Heart right ventricle (tissue), 16 donors: ENCODE measurements around the gene FAM219B. TPM values are rescaled to one million over a fixed set of nuclear protein-coding genes. Genes with fewer than 3 reads are reported as not detected.

Experiments
- ATAC-seq, 8 donors: fragments of 200-7000 bp; cut with Tn5 transposase; one replicate each; pipeline ENCODE4 v1.9.1; 2020; ENCODE audit warnings: mild to moderate bottlenecking in 8 of 8, moderate library complexity in 8 of 8, moderate number of reproducible peaks in 1 of 8
- DNase-seq, 2 donors: peaks; one replicate each; pipeline ENCODE4 v3.0.0-alpha.2; 2020
- H3K27ac ChIP-seq, 10 donors: fragments of 200-600 bp; sonication (generic) in 2 of 10; one replicate each; pipeline versions ENCODE4 v1.5.0 to v1.8.0; 2020 to 2022; ENCODE audit warnings: mild to moderate bottlenecking in 3 of 10
- H3K27me3 ChIP-seq, 7 donors: fragments of 200-600 bp; one replicate each; pipeline ENCODE4 v1.8.0; 2021 to 2022; ENCODE audit warnings: mild to moderate bottlenecking in 2 of 7
- H3K36me3 ChIP-seq, 9 donors: fragments of 200-600 bp; sonication (generic) in 1 of 9; one replicate each; pipeline versions ENCODE4 v1.5.0 to v1.8.0; 2020 to 2022; ENCODE audit warnings: mild to moderate bottlenecking in 2 of 9
- H3K4me1 ChIP-seq, 9 donors: fragments of 200-600 bp; sonication (generic) in 1 of 9; one replicate each; pipeline versions ENCODE4 v1.5.0 to v1.8.0; 2020 to 2022; ENCODE audit warnings: mild to moderate bottlenecking in 4 of 9
- H3K4me3 ChIP-seq, 10 donors: fragments of 200-600 bp; sonication (generic) in 2 of 10; one replicate each; pipeline versions ENCODE4 v1.5.0 to v1.8.0; 2020 to 2022; ENCODE audit warnings: mild to moderate bottlenecking in 7 of 10, moderate library complexity in 2 of 10
- H3K9me3 ChIP-seq, 11 donors: fragments of 200-600 bp in 10 of 11; sonication (generic) in 2 of 11; one replicate each; pipeline versions ENCODE4 v1.5.0 to v1.8.0; 2013 to 2022; ENCODE audit warnings: mild to moderate bottlenecking in 2 of 11, control low read depth in 1 of 11, moderate library complexity in 1 of 11
- WGBS, 2 donors: extraction: QIAGEN DNeasy Blood & Tissue Kit; methylation state at CpG; one replicate each; pipeline ENCODE4 v1.1.7; 2013; ENCODE audit warnings: inconsistent platforms in 1 of 2; 5-methylcytosine and 5-hydroxymethylcytosine counted together
- intact Hi-C, 10 donors: fragments of 100-400 bp; cut with DNase I; formaldehyde crosslinking; loops; one replicate each; pipeline versions ENCODE4 v1.11.1 to v1.14.2; 2022
- long read RNA-seq, 3 donors: library from polyadenylated mRNA; unstranded; transcript quantifications; one replicate each; pipeline ENCODE4 v2.0.0, GENCODE V29; 2020 to 2021
- polyA plus RNA-seq, 2 donors: library from polyadenylated mRNA; stranded (reverse); fragments of 200-250 nt; gene quantifications; one replicate each; pipeline ENCODE4 v1.2.3, GENCODE V29; 2013
- total RNA-seq, 10 donors: library from RNA; stranded (reverse); fragmentation: NEBNext Ultra II Directional in 3 of 10; extraction: Animal tissue kit (Norgen Biotek cat#: 25700) in 3 of 10; gene quantifications; one replicate each; pipeline versions ENCODE4 v1.2.1 to v1.2.4, GENCODE V29; 2021 to 2023
- TF ChIP-seq, protein P1 (sequence below), 9 donors: fragments of 200-600 bp; sonication (generic) in 2 of 9; IDR thresholded peaks; one replicate each; pipeline versions ENCODE4 v1.5.0 to v1.8.0; 2021 to 2022; ENCODE audit warnings: antibody characterized with exemption in 9 of 9, mild to moderate bottlenecking in 5 of 9, moderate library complexity in 1 of 9
- donor health status: Arrhythmogenic right ventricular cardiomyopathy.
- donor health status: ischemic (EF 13 %, LVEDD 7.1; RV severe dilation, severe dysfunction).
- donor health status: healthy with polysubstance abuse.
- donor health status: DM: no; HTN: yes; CAD: no.
- donor health status: DM: no; HTN: no; CAD: no.
- donor health status: ischemic (EF 25% LVEDD 6.9; RV normal size, moderate dysfunction).
- donor health status: ischemic (EF 25% LVEDD 5.7; RV mildly dilated, moderate dysfunction).
- donor health status: healthy.
- donor health status: DM: yes; HTN: yes; CAD: no.
- donor health status: Ischemic cardiomyopathy.
- donor health status: ischemic (EF 35%, LVEDD 5.7; RV mildly dilated, moderate dysfunction).
- donor health status: nonischemic (EF 11% LVEDD 7.7; RV severe dilation, severe dysfunction).
- donor health status: DM: yes; HTN: yes; CAD: no.
- donor health status: PGD.
- donor health status: ischemic (EF 29% LVEDD 5.4; RV normal size, mild dysfunction).
- donor health status: nonischemic (EF 23%, LVEDD 6.1; RV moderate dilation, normal function).

The FAM219B gene
- 100 to 1,000 TPM in 4 of 10 donors, 10 to 100 TPM in 6; 73.1 to 159 (median 98.7) TPM for total RNA-seq
- 10 to 100 TPM; 27.1 to 51.1 TPM for polyA plus RNA-seq
- long read RNA-seq, donor 1, full-length matches to known transcripts, result 138 of 196 reads
- long read RNA-seq, donor 1, partial matches to known transcripts, result 13 of 196 reads
- long read RNA-seq, donor 1, other reads (novel, unspliced or antisense), result 45 of 196 reads
- long read RNA-seq, donor 2, full-length matches to known transcripts, result 93 of 144 reads
- long read RNA-seq, donor 2, partial matches to known transcripts, result 10 of 144 reads
- long read RNA-seq, donor 2, other reads (novel, unspliced or antisense), result 41 of 144 reads
- long read RNA-seq, donor 3, full-length matches to known transcripts, result 149 of 195 reads
- long read RNA-seq, donor 3, partial matches to known transcripts, result 9 of 195 reads
- long read RNA-seq, donor 3, other reads (novel, unspliced or antisense), result 37 of 195 reads

DNA sequence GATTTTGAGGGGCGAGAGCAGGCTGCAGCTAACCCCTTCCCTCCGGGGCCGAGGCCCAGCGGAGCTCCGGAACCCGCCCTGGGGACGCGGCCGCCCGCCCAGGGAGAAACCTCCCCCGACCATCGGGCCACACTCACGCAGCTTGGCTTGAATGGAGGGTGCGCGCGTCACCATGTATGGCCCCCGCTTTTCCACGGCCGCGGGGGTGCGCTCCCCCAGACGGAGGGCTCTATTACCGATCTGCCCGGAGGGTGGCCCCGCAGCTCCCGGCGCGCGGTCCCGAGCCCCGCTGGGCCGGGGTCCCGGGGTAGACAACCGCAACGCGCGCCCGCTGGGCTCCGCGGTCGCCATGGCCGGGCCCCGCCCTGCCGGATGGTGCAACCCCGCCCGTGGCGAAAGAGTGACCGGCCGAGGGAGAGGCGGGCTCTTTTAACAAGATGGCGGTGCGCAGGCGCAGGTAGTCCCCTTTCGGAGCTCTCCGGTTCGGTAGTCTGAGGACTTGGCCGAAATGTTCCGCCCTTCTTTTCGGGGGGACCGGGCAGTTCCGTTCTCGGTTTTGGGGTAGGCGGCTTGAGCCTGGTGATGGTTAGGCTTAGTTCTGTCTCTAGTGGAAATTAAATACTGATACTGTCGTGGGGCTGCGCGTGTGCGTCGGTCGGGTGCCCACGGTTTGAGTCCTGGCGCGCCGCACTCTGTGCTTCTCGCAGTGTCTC is at the start of gene FAM219B:
Gene FAM219B (minus strand): TSS at position 402 of the 713 bp plus-strand sequence. CDS start 51 bp downstream, at position 351.
- Histone ChIP-seq H3K4me3 (peak within 1 kb of the TSS; percentile 66 to 99 (median 86)), H3K27me3 (no peaks in the 10 kb centered on the region), H3K27ac (peak within 1 kb of the TSS; percentile 91 to 99 (median 96)), H3K4me1 (peaks cover 10 to 36% (median 26%) of the 10 kb centered on the region in 9 donors), H3K36me3 (peaks cover 0 to 54% (median 26%) of the 10 kb centered on the region in 9 donors), H3K9me3 (no peaks in the 10 kb centered on the region)
- TF ChIP-seq, protein P1, sequence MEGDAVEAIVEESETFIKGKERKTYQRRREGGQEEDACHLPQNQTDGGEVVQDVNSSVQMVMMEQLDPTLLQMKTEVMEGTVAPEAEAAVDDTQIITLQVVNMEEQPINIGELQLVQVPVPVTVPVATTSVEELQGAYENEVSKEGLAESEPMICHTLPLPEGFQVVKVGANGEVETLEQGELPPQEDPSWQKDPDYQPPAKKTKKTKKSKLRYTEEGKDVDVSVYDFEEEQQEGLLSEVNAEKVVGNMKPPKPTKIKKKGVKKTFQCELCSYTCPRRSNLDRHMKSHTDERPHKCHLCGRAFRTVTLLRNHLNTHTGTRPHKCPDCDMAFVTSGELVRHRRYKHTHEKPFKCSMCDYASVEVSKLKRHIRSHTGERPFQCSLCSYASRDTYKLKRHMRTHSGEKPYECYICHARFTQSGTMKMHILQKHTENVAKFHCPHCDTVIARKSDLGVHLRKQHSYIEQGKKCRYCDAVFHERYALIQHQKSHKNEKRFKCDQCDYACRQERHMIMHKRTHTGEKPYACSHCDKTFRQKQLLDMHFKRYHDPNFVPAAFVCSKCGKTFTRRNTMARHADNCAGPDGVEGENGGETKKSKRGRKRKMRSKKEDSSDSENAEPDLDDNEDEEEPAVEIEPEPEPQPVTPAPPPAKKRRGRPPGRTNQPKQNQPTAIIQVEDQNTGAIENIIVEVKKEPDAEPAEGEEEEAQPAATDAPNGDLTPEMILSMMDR (IDR thresholded peaks at IDR 0.05), result no peak
- 0 to 1% methylated on average over 74 of the region's 74 CpGs for WGBS, 2 donors
- peak; percentile 94 to 95 for DNase-seq
- ATAC-seq, result peak; percentile 92 to 97 (median 96)
- intact Hi-C loops, result loop anchor here in 2 of 10 donors (2.0 to 10.0 kb wide), 3 partner anchors 30 to 132 kb away; partner anchors contain the start of gene ULK3 (in 1 of the 2)

DNA sequence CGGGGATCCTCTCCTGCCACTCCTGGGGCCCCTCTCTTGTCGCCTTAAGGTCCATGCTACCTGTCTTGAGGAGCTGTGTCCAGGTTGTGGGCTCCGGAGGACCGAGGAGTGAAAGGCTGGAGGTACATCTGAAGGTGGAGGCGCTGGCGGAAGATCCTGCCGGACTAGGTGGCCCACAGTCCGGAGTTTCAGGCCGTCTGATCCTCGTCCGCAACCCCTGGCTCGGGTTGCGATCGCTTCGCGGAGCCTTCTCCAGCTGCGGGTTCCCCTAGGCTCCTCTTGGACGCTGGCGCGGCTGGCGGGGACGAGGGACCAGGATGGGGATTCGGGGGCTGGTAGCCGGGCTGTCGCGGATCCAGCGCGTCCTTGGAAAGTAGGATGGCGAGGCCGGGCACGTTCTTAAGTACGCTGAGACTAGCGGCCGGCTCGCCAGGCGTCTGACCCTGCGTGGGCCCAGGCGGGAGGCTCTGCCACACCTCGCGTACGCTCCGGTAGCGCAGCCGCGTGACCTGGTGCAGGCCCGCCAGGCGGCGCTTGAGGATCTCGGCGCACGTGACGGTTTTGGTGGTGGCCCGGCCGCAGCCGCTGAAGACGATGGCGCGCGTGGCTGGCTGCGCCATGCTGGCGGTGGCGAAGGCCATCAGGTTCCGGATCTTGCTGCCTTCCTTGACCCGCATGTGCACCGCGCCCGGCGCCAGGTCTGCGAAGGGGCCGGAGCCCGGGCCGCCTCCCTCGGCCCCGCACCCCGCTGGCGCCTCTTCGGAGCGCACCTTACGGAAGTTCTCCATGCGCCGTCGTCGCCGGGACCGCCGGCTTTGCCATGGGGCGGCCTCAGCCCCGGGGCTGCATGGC is 49.4 kb upstream of the FAM219B start:
- Histone ChIP-seq H3K9me3 (no peaks in the 10 kb centered on the region), H3K4me1 (peaks cover 0 to 62% (median 33%) of the 10 kb centered on the region in 9 donors), H3K4me3 (peak overlapping the region; percentile 23 to 83 (median 60)), H3K27ac (peak overlapping the region; percentile 19 to 87 (median 76)), H3K36me3 (no peaks in the 10 kb centered on the region), H3K27me3 (peaks cover 0 to 49% (median 16%) of the 10 kb centered on the region in 7 donors)
- 12% methylated on average over 87 to 88 of the region's 88 CpGs for WGBS, 2 donors
- TF ChIP-seq, protein P1 (IDR thresholded peaks at IDR 0.05), result peak; percentile 10 to 61 (median 51)
- ATAC-seq (peak; percentile 42 to 72 (median 60)), DNase-seq (peak; percentile 65 to 80)
- intact Hi-C loops, result loop anchor here in 8 of 10 donors (5.0 to 10.0 kb wide), 4 partner anchors 246 to 581 kb away; partner anchors contain the start of gene C15orf39 (in 1 of the 8)

- DNase-seq, result no peak
- peak overlapping the region in 5 of 10 donors; percentile 16 to 85 (median 33) for H3K27ac ChIP-seq
- no peaks in the 10 kb centered on the region for H3K9me3 ChIP-seq
- WGBS, 2 donors, result 63 to 68% methylated on average over 8 of the region's 8 CpGs
- TF ChIP-seq, protein P1 (IDR thresholded peaks at IDR 0.05), result no peak
- no peak for ATAC-seq
- intact Hi-C loops, result loop anchor here in 8 of 10 donors (5.0 to 10.0 kb wide), 4 partner anchors 247 to 580 kb away; partner anchors contain the start of gene C15orf39 (in 1 of the 8)
- H3K27me3 ChIP-seq, result peaks cover 0 to 44% (median 16%) of the 10 kb centered on the region in 7 donors
- H3K4me1 ChIP-seq, result peaks cover 0 to 63% (median 36%) of the 10 kb centered on the region in 9 donors
- H3K36me3 ChIP-seq, result no peaks in the 10 kb centered on the region
- H3K4me3 ChIP-seq, result peak overlapping the region in 9 of 10 donors; percentile 13 to 83 (median 61)
Measured at GRCh38 chr15:74955017-74955416, 48.4 kb upstream of the FAM219B start.
